HepG2 (cell line): Measurements from ENCODE around the gene CUL4A. TPM values are rescaled to one million over a fixed set of nuclear protein-coding genes. Genes with fewer than 3 reads are reported as not detected.

Experiments
- ATAC-seq: fragments of 200-7000 bp; cut with Tn5 transposase; 3 replicates; pipeline ENCODE4 v1.9.1; 2020; ENCODE audit warnings: mild to moderate bottlenecking, moderate library complexity
- BruUV-seq: library from RNA; stranded (reverse); fragments of 400-500 nt; replicated peaks from 2 replicates; lab custom pipeline; 2021; lab: Mats Ljungman, UMichigan
- CTCF ChIA-PET: fragments of 300-600 bp; formaldehyde crosslinking; extraction: SDS; loops from one replicate; lab custom pipeline; 2021; ENCODE audit warnings: low total read pairs, inconsistent platforms, low intra/inter-chr PET ratio; lab: Yijun Ruan, JAX
- POLR2A ChIA-PET: fragments of 350-600 bp; sonication (Branson Sonifier 250); formaldehyde crosslinking; loops from one replicate; lab custom pipeline; 2020; ENCODE audit warnings: antibody characterized with exemption, inconsistent platforms; lab: Yijun Ruan, JAX
- DNase-seq: peaks from one replicate; pipeline ENCODE4 v3.0.0-alpha.2; 2015; ENCODE audit warnings: low spot score
- FAIRE-seq: peaks from 3 replicates; lab custom pipeline; 2011; peaks lifted over from hg19 to GRCh38; lab: Jason Lieb, UNC
- H2AFZ ChIP-seq: one replicate; pipeline ENCODE4 v1.6.1; 2011; ENCODE audit warnings: low read length, inconsistent platforms
- H3K27ac ChIP-seq: fragments of 300-600 bp; 3 replicates; pipeline ENCODE4 v1.8.0; 2011; ENCODE audit warnings: mixed run types, mild to moderate bottlenecking, mixed read lengths, low read length, inconsistent platforms; ENCODE audit not compliant: insufficient read depth; ENCODE audit errors: extremely low read length
- H3K27me3 ChIP-seq, 2 experiments: fragments of 200-600 bp in 1 of 2; 2 replicates in 1 of 2; 3 replicates in 1 of 2; pipeline versions ENCODE4 v1.6.0 to v1.8.0; 2011; ENCODE audit warnings: low read length in 2 of 2, mild to moderate bottlenecking in 2 of 2, moderate library complexity in 2 of 2, inconsistent platforms in 1 of 2; ENCODE audit not compliant: insufficient read depth in 2 of 2, control insufficient read depth in 1 of 2
- H3K36me3 ChIP-seq, 2 experiments: fragments of 200-600 bp in 1 of 2; replicated peaks in 1 of 2; 2 replicates in 1 of 2; 3 replicates in 1 of 2; pipeline versions ENCODE4 v1.5.1 to v1.8.0; 2011; ENCODE audit warnings: low read length in 2 of 2, inconsistent platforms in 1 of 2; ENCODE audit not compliant: insufficient read depth in 2 of 2, control insufficient read depth in 1 of 2
- H3K4me1 ChIP-seq: 2 replicates; pipeline ENCODE4 v1.5.1; 2012; ENCODE audit warnings: low read length, inconsistent platforms; ENCODE audit not compliant: insufficient read depth
- H3K4me2 ChIP-seq: 2 replicates; pipeline ENCODE4 v1.6.0; 2011; ENCODE audit warnings: low read depth, low read length, inconsistent platforms
- H3K4me3 ChIP-seq, 3 experiments: fragments of 200-600 bp in 1 of 3; sonication (generic), shearing (Covaris generic) in 1 of 3; replicated peaks in 1 of 3; 2 replicates each; pipeline ENCODE4 v1.5.1; 2011 to 2016; ENCODE audit warnings: low read length in 3 of 3, inconsistent platforms in 2 of 3, low read depth in 2 of 3, mild to moderate bottlenecking in 2 of 3, control low read depth in 1 of 3, mixed read lengths in 1 of 3; ENCODE audit not compliant: insufficient read depth in 1 of 3
- H3K79me2 ChIP-seq: one replicate; pipeline ENCODE4 v1.6.1; 2011; ENCODE audit warnings: low read length, inconsistent platforms; ENCODE audit not compliant: insufficient read depth
- H3K9ac ChIP-seq: 2 replicates; pipeline ENCODE4 v1.6.0; 2011; ENCODE audit warnings: mild to moderate bottlenecking, low read depth, low read length, inconsistent platforms; ENCODE audit not compliant: insufficient read depth
- H3K9me3 ChIP-seq: 2 replicates; pipeline ENCODE4 v1.5.1; 2012; ENCODE audit warnings: mild to moderate bottlenecking, low read length
- H4K20me1 ChIP-seq: 2 replicates; pipeline ENCODE4 v1.6.0; 2011; ENCODE audit warnings: inconsistent platforms, mild to moderate bottlenecking, low read length, moderate library complexity; ENCODE audit not compliant: insufficient read depth
- BHLHE40 ChIP-seq: IDR thresholded peaks from 2 replicates; pipeline ENCODE4 v1.6.1; 2011; ENCODE audit warnings: low read length, improper control_type of control experiment
- CBX1 ChIP-seq: IDR thresholded peaks from one replicate; pipeline ENCODE4 v1.6.1; 2016; ENCODE audit warnings: antibody characterized with exemption, low read depth
- EP300 ChIP-seq, 3 experiments: sonication (generic) in 1 of 3; formaldehyde crosslinking in 1 of 3; IDR thresholded peaks; 2 replicates each; pipeline versions ENCODE4 v1.5.1 to v1.6.1; 2011 to 2020; ENCODE audit warnings: low read depth in 2 of 3, low read length in 2 of 3, borderline replicate concordance in 1 of 3, improper control_type of control experiment in 1 of 3, mild to moderate bottlenecking in 1 of 3, missing genetic modification reagents in 1 of 3, moderate library complexity in 1 of 3
- FOXJ3 ChIP-seq: sonication (generic); formaldehyde crosslinking; IDR thresholded peaks from 2 replicates; pipeline ENCODE4 v1.4.0; 2020; ENCODE audit warnings: missing genetic modification reagents, mild to moderate bottlenecking, borderline replicate concordance
- MIER2 ChIP-seq: IDR thresholded peaks from 2 replicates; pipeline ENCODE4 v1.6.1; 2016; ENCODE audit warnings: missing biosample characterization, missing genetic modification reagents
- MTF1 ChIP-seq: sonication (generic); formaldehyde crosslinking; IDR thresholded peaks from 2 replicates; pipeline ENCODE4 v1.5.0; 2020; ENCODE audit warnings: missing genetic modification reagents
- NCOR1 ChIP-seq: fragments of 200-600 bp; sonication (generic); IDR thresholded peaks from 2 replicates; pipeline ENCODE4 v1.7.0; 2017; ENCODE audit warnings: antibody characterized with exemption, low read length, borderline replicate concordance
- NR2F1 ChIP-seq, 2 experiments: fragments of 450-650 bp in 1 of 2; formaldehyde crosslinking in 1 of 2; IDR thresholded peaks; 2 replicates each; pipeline versions ENCODE4 v1.5.0 to v1.6.1; 2016 to 2020; ENCODE audit warnings: mild to moderate bottlenecking in 1 of 2, missing compliant biosample characterization in 1 of 2, missing genetic modification reagents in 1 of 2, moderate library complexity in 1 of 2
- PAXIP1 ChIP-seq: sonication (generic); formaldehyde crosslinking; conservative IDR thresholded peaks from 2 replicates; pipeline ENCODE4 v1.4.0; 2020; ENCODE audit warnings: mild to moderate bottlenecking, missing genetic modification reagents, moderate library complexity
- RAD21 ChIP-seq: fragments of 450-650 bp; formaldehyde crosslinking; IDR thresholded peaks from 2 replicates; pipeline ENCODE4 v1.5.0; 2020; ENCODE audit warnings: mild to moderate bottlenecking
- SALL1 ChIP-seq: sonication (generic); formaldehyde crosslinking; IDR thresholded peaks from 2 replicates; pipeline ENCODE4 v1.8.0; 2022; ENCODE audit warnings: mild to moderate bottlenecking, missing genetic modification reagents
- YY1 ChIP-seq: IDR thresholded peaks from 2 replicates; pipeline ENCODE4 v1.6.1; 2011; ENCODE audit warnings: low read length, low read depth, moderate library complexity, mild to moderate bottlenecking; ENCODE audit not compliant: insufficient read depth, insufficient replicate concordance
- ZBTB10 ChIP-seq: sonication (generic); formaldehyde crosslinking; IDR thresholded peaks from 2 replicates; pipeline ENCODE4 v1.4.0; 2020; ENCODE audit warnings: missing genetic modification reagents, borderline replicate concordance
- WGBS: methylation state at CpG from one replicate; pipeline ENCODE4 v1.1.6; 2017; ENCODE audit warnings: low lambda C conversion rate; 5-methylcytosine and 5-hydroxymethylcytosine counted together
- in situ Hi-C: cut with HindIII; loops from 2 replicates; pipeline ENCODE4 v1.10.0; 2017; ENCODE audit warnings: low pct_unique_long_range_greater_than_20kb; ENCODE audit not compliant: extremely low pct_ligation_motif_present
- intact Hi-C: fragments of 100-400 bp; cut with micrococcal nuclease; formaldehyde crosslinking; loops from one replicate; pipeline ENCODE4 v1.10.0; 2022; ENCODE audit not compliant: unreplicated experiment
- polyA plus RNA-seq, 8 experiments: library from polyadenylated mRNA; depleted of rRNA in 3 of 8; stranded (reverse) in 7 of 8; unstranded in 1 of 8; fragments of >200 nt; fragmentation: Illumina TruSeq in 4 of 8; extraction: Trizol in 4 of 8; gene quantifications; 2 replicates each; pipeline versions ENCODE4 v1.2.1 to v1.2.3, GENCODE V29; 2011 to 2016; ENCODE audit warnings: low read depth in 4 of 8, missing spikeins in 1 of 8, mixed read lengths in 1 of 8; ENCODE audit not compliant: insufficient read depth in 1 of 8
- total RNA-seq, 5 experiments: library from RNA; depleted of rRNA; stranded (reverse); fragments of >200 nt; fragmentation: Illumina TruSeq; extraction: Trizol; gene quantifications; 2 replicates each; pipeline ENCODE4 v1.2.3, GENCODE V29; 2016; ENCODE audit warnings: low read depth in 1 of 5

CUL4A gene
- total and polyA plus RNA-seq, 2 of the 13 experiments (the other 11 are each of a cell fraction or from before 2014, with no cell fraction given) = 51.2 to 75.3 TPM

- Histone ChIP-seq H3K79me2 (no peaks in the 10 kb centered on the region), H3K36me3 (no peaks in the 10 kb centered on the region), H3K4me1 (peaks cover 18% of the 10 kb centered on the region), H3K9ac (no peak overlapping the region), H3K27ac (no peak overlapping the region), H2AFZ (no peak overlapping the region), H3K4me3 (no peak overlapping the region), H3K27me3 (no peaks in the 10 kb centered on the region), H3K4me2 (0 out of 2 replicates have a peak overlapping the region, but pooled peaks have one; percentile 21), H3K9me3 (no peaks in the 10 kb centered on the region), H4K20me1 (no peaks in the 10 kb centered on the region)
- ChIA-PET CTCF (interaction anchor here (1.6 kb wide), 2 partner anchors 97 to 118 kb away, joined by 5 to 11 read pairs; no protein-coding TSS in a partner anchor), POLR2A (interaction anchor here (0.7 kb wide), 1 partner anchor 154 kb away, joined by 4 read pairs; no protein-coding TSS in a partner anchor)
- FAIRE-seq (peak; percentile 85), DNase-seq (peak; percentile 84), ATAC-seq (peak; percentile 93)
- BruUV-seq = no TSS peak
- in situ Hi-C loops = no loop called here
- WGBS = 0% methylated on average over 3 of the region's 3 CpGs
- intact Hi-C loops = loop anchor here (1.0 to 2.0 kb wide), 3 partner anchors 25 to 119 kb away; no protein-coding TSS in a partner anchor
- no peak for TF ChIP-seq MTF1
- no peak for TF ChIP-seq MIER2 (CRISPR knock-in tag)
- TF ChIP-seq RAD21 (CRISPR knock-in tag) = peak; percentile 72
- TF ChIP-seq EP300 (IDR thresholded peaks at IDR 0.05; ENCODE audit: low read depth in 2 of 2, low read length in 2 of 2) = 0 out of 4 replicates have a peak, but pooled peaks of 1 of the 2 experiments have one; percentile 28
- TF ChIP-seq EP300 (CRISPR knock-in tag; IDR thresholded peaks at IDR 0.05; ENCODE audit: borderline replicate concordance) = no peak
- TF ChIP-seq NCOR1 = no peak
- peak; percentile 29 to 94; a peak in 3 of 4 replicates for TF ChIP-seq NR2F1 (CRISPR knock-in tag; IDR thresholded peaks at IDR 0.05)
- TF ChIP-seq YY1 = peak; percentile 62
- TF ChIP-seq ZBTB10 = no peak
- TF ChIP-seq PAXIP1 (CRISPR knock-in tag) = peak; percentile 41
- peak; percentile 43; the same call in 1 of the 2 replicates for TF ChIP-seq SALL1 (CRISPR knock-in tag)
- no peak for TF ChIP-seq FOXJ3 (CRISPR knock-in tag)
- TF ChIP-seq BHLHE40 = 0 out of 2 replicates have a peak, but pooled peaks have one; percentile 6
- no peak for TF ChIP-seq CBX1
These were observed 66.0 kb downstream of the CUL4A start for GRCh38 chr13:113275387-113275786.
